Mammary epithelial cell (primary cell): ENCODE results near the gene SAP30BP.

Source experiments
- EZH2 ChIP-seq: IDR thresholded peaks from 2 replicates; pipeline ENCODE4 v1.6.1; 2012; ENCODE audit warnings: low read length, inconsistent platforms, borderline replicate concordance
- TF ChIP-seq, protein P1 (sequence below), 2 donors: IDR thresholded peaks in 1 of 2; conservative IDR thresholded peaks in 1 of 2; 2 replicates each; pipeline ENCODE4 v1.5.1; 2011 to 2012; ENCODE audit warnings: inconsistent platforms in 2 of 2, low read length in 2 of 2, mild to moderate bottlenecking in 2 of 2, control low read depth in 1 of 2, low read depth in 1 of 2; ENCODE audit not compliant: insufficient read depth in 1 of 2; ENCODE audit errors: extremely low read depth in 1 of 2

DNA sequence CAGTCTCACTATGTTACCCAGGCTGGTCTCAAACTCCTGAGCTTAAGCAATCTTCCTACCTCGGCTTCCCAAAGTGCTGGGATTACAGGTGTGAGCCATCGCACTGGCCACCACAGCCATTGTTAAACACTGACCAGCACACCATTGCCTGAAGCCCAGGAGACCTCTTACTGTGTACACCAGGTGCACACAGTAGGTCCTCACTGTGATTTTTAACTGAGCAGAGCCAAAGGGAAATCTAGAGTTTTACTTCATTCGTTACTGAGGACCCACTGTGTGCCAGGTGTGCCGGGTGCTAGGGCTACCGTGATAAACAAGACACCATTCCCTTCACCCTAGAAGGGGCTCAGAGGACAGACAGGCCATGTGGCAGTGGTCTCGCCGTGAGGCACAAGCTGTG, 58.4 kb downstream of the SAP30BP start:
- TF ChIP-seq, protein P1, sequence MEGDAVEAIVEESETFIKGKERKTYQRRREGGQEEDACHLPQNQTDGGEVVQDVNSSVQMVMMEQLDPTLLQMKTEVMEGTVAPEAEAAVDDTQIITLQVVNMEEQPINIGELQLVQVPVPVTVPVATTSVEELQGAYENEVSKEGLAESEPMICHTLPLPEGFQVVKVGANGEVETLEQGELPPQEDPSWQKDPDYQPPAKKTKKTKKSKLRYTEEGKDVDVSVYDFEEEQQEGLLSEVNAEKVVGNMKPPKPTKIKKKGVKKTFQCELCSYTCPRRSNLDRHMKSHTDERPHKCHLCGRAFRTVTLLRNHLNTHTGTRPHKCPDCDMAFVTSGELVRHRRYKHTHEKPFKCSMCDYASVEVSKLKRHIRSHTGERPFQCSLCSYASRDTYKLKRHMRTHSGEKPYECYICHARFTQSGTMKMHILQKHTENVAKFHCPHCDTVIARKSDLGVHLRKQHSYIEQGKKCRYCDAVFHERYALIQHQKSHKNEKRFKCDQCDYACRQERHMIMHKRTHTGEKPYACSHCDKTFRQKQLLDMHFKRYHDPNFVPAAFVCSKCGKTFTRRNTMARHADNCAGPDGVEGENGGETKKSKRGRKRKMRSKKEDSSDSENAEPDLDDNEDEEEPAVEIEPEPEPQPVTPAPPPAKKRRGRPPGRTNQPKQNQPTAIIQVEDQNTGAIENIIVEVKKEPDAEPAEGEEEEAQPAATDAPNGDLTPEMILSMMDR (conservative IDR thresholded peaks at IDR 0.05 in 1 of 2, IDR thresholded peaks at IDR 0.05 in 1 of 2; ENCODE audit: extremely low read depth in 1 of 2, insufficient read depth in 1 of 2, low read depth in 1 of 2, low read length in 2 of 2): no peak
- TF ChIP-seq EZH2: no peak
